H9 (cell line): ENCODE results near the gene PAPOLA. TPM values are rescaled to one million over a fixed set of nuclear protein-coding genes. Genes with fewer than 3 reads are reported as not detected.

Experiments
- DNase-seq: peaks from one replicate; pipeline ENCODE4 v3.0.0-alpha.2; 2017
- H2AFZ ChIP-seq: one replicate; pipeline ENCODE4 v1.6.1; 2013; ENCODE audit warnings: mild to moderate bottlenecking, low read length, control low read depth, moderate library complexity
- H2AK5ac ChIP-seq: 2 replicates; pipeline ENCODE4 v1.6.1; 2013; ENCODE audit warnings: low read length, control low read depth, mixed read lengths; ENCODE audit not compliant: insufficient read length
- H2BK120ac ChIP-seq: one replicate; pipeline ENCODE4 v1.6.1; 2013; ENCODE audit warnings: low read depth, mild to moderate bottlenecking, low read length, control low read depth, inconsistent platforms; ENCODE audit not compliant: poor library complexity, severe bottlenecking
- H2BK12ac ChIP-seq: 2 replicates; pipeline ENCODE4 v1.6.1; 2013; ENCODE audit warnings: low read length, control low read depth, mixed read lengths, low read depth; ENCODE audit not compliant: insufficient read length
- H2BK15ac ChIP-seq: 2 replicates; pipeline ENCODE4 v1.6.1; 2013; ENCODE audit warnings: low read depth, low read length, control low read depth
- H2BK20ac ChIP-seq: one replicate; pipeline ENCODE4 v1.6.1; 2013; ENCODE audit warnings: low read depth, mild to moderate bottlenecking, low read length, control low read depth, inconsistent platforms; ENCODE audit not compliant: poor library complexity, severe bottlenecking
- H2BK5ac ChIP-seq: 2 replicates; pipeline ENCODE4 v1.6.1; 2013; ENCODE audit warnings: low read length, control low read depth, mixed read lengths; ENCODE audit not compliant: insufficient read length
- H3K14ac ChIP-seq: 2 replicates; pipeline ENCODE4 v1.6.1; 2013; ENCODE audit warnings: low read length, control low read depth; ENCODE audit not compliant: insufficient read depth
- H3K18ac ChIP-seq: 2 replicates; pipeline ENCODE4 v1.6.1; 2013; ENCODE audit warnings: low read depth, mild to moderate bottlenecking, mixed read lengths, low read length, control low read depth; ENCODE audit not compliant: insufficient read length
- H3K23ac ChIP-seq: 2 replicates; pipeline ENCODE4 v1.6.1; 2013; ENCODE audit warnings: low read length, control low read depth, mixed read lengths, low read depth; ENCODE audit not compliant: insufficient read length
- H3K23me2 ChIP-seq: 2 replicates; pipeline ENCODE4 v1.6.1; 2013; ENCODE audit warnings: low read depth, mild to moderate bottlenecking, mixed read lengths, low read length, control low read depth; ENCODE audit not compliant: insufficient read length, poor library complexity, severe bottlenecking
- H3K27ac ChIP-seq: 2 replicates; pipeline ENCODE4 v1.5.1; 2013; ENCODE audit warnings: low read length, control low read depth, mixed read lengths, low read depth; ENCODE audit not compliant: insufficient read length
- H3K27me3 ChIP-seq: 2 replicates; pipeline ENCODE4 v1.6.1; 2013; ENCODE audit warnings: low read length, control low read depth, inconsistent platforms; ENCODE audit not compliant: insufficient read depth
- H3K4ac ChIP-seq: 2 replicates; pipeline ENCODE4 v1.6.1; 2013; ENCODE audit warnings: low read depth, mild to moderate bottlenecking, control low read depth, inconsistent platforms, low read length, moderate library complexity
- H3K4me1 ChIP-seq: 2 replicates; pipeline ENCODE4 v1.6.1; 2013; ENCODE audit warnings: low read length, control low read depth, inconsistent platforms; ENCODE audit not compliant: insufficient read depth
- H3K4me2 ChIP-seq: 2 replicates; pipeline ENCODE4 v1.6.1; 2013; ENCODE audit warnings: low read length, control low read depth, mixed read lengths; ENCODE audit not compliant: insufficient read length, insufficient read depth
- H3K56ac ChIP-seq: 2 replicates; pipeline ENCODE4 v1.6.1; 2013; ENCODE audit warnings: low read depth, mild to moderate bottlenecking, mixed read lengths, low read length, control low read depth; ENCODE audit not compliant: insufficient read length
- H3K79me1 ChIP-seq: 2 replicates; pipeline ENCODE4 v1.6.1; 2013; ENCODE audit warnings: low read depth, mild to moderate bottlenecking, moderate library complexity, low read length, control low read depth, inconsistent platforms; ENCODE audit not compliant: insufficient read depth, poor library complexity, severe bottlenecking
- H3K79me2 ChIP-seq: 2 replicates; pipeline ENCODE4 v1.6.1; 2013; ENCODE audit warnings: low read length, control low read depth, inconsistent platforms; ENCODE audit not compliant: insufficient read depth
- H3K9ac ChIP-seq: 2 replicates; pipeline ENCODE4 v1.6.1; 2013; ENCODE audit warnings: low read length, control low read depth, mixed read lengths; ENCODE audit not compliant: insufficient read length; ENCODE audit errors: extremely low read depth
- H3K9me3 ChIP-seq: one replicate; pipeline ENCODE4 v1.6.1; 2013; ENCODE audit warnings: low read depth, low read length, inconsistent platforms; ENCODE audit not compliant: control insufficient read depth
- H3T11ph ChIP-seq: one replicate; pipeline ENCODE4 v1.6.1; 2013; ENCODE audit warnings: mild to moderate bottlenecking, low read length, control low read depth, inconsistent platforms
- H4K20me1 ChIP-seq: one replicate; pipeline ENCODE4 v1.6.1; 2013; ENCODE audit not compliant: control insufficient read depth, insufficient read length, insufficient read depth
- H4K5ac ChIP-seq: 2 replicates; pipeline ENCODE4 v1.6.1; 2013; ENCODE audit warnings: low read depth, mild to moderate bottlenecking, mixed read lengths, low read length, control low read depth; ENCODE audit not compliant: insufficient read length
- H4K8ac ChIP-seq: replicated peaks from 2 replicates; pipeline ENCODE4 v1.6.1; 2013; ENCODE audit warnings: low read length, control low read depth, mixed read lengths, low read depth; ENCODE audit not compliant: insufficient read length
- H4K91ac ChIP-seq: 2 replicates; pipeline ENCODE4 v1.6.1; 2013; ENCODE audit warnings: low read depth, mild to moderate bottlenecking, moderate library complexity, mixed read lengths, low read length, control low read depth; ENCODE audit not compliant: insufficient read length
- H3K27ac Mint-ChIP-seq, 3 experiments: 2 replicates in 2 of 3; 3 replicates in 1 of 3; pipeline ENCODE4 v1.8.0; 2020 to 2021; ENCODE audit warnings: mixed read lengths in 3 of 3, mild to moderate bottlenecking in 1 of 3, moderate library complexity in 1 of 3
- H3K27me3 Mint-ChIP-seq: 2 replicates; pipeline ENCODE4 v1.8.0; 2021; ENCODE audit warnings: low read depth, mild to moderate bottlenecking, moderate library complexity, mixed read lengths
- H3K36me3 Mint-ChIP-seq, 3 experiments: 2 replicates in 2 of 3; 3 replicates in 1 of 3; pipeline ENCODE4 v1.8.0; 2020 to 2021; ENCODE audit warnings: low read depth in 3 of 3, mixed read lengths in 3 of 3; ENCODE audit not compliant: insufficient read depth in 1 of 3
- H3K4me1 Mint-ChIP-seq, 2 experiments: 2 replicates each; pipeline ENCODE4 v1.8.0; 2020; ENCODE audit warnings: mixed read lengths in 2 of 2
- H3K4me3 Mint-ChIP-seq, 2 experiments: 2 replicates in 1 of 2; 3 replicates in 1 of 2; pipeline ENCODE4 v1.8.0; 2020 to 2021; ENCODE audit warnings: mild to moderate bottlenecking in 2 of 2, mixed read lengths in 2 of 2, moderate library complexity in 1 of 2
- H3K9me3 Mint-ChIP-seq, 2 experiments: 2 replicates in 1 of 2; 3 replicates in 1 of 2; pipeline ENCODE4 v1.8.0; 2020; ENCODE audit warnings: mild to moderate bottlenecking in 2 of 2, mixed read lengths in 2 of 2, moderate library complexity in 1 of 2
- WGBS: extraction: QIAGEN DNeasy Blood & Tissue Kit; methylation state at CpG from one replicate; pipeline ENCODE4 v1.1.7; 2013; ENCODE audit warnings: missing lambda C conversion rate, low lambda C conversion rate, mixed read lengths; ENCODE audit not compliant: insufficient read length; ENCODE audit errors: extremely low coverage; 5-methylcytosine and 5-hydroxymethylcytosine counted together
- total RNA-seq: library from RNA; stranded (reverse); gene quantifications from 2 replicates; pipeline ENCODE4 v1.2.1, GENCODE V29; 2021
- TF ChIP-seq, protein P1 (sequence below): fragments of 200-600 bp; sonication (generic); conservative IDR thresholded peaks from 3 replicates; pipeline ENCODE4 v1.8.0; 2021; ENCODE audit warnings: antibody characterized with exemption, mild to moderate bottlenecking

Gene PAPOLA
- total RNA-seq, 1 experiment from 2014 or later: 188 TPM

DNA sequence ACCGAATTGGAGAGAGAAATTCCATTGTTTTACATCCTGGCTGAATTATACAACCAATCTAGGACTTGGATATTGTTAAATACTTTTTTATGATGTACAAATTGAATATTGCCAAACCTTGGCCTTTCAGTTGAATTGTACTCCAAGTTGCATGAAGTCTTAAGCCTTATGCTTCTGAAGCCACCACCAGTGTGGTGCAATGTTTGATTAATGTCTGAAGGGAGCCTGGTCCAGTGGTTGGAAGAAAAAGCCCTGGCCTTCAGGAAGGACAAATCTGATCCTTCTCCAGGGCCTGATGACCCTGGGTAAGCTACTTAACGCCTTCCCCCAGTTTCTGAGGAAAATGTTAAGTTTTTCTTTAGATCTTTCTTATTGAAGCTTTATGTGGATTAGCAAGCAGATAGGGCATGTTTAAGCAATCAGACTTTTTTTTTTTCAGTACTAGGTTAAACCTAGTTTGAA lies 72.0 kb downstream of the PAPOLA start:
- H2AFZ ChIP-seq: no peak overlapping the region
- H2AK5ac ChIP-seq: no peak overlapping the region
- Mint-ChIP-seq H3K27me3 (no peaks in the 10 kb centered on the region; the same call in 1 of the 2 replicates), H3K36me3 (peaks cover 0 to 3% (median 0%) of the 10 kb centered on the region in 3 experiments; a peak in 4 of 7 replicates), H3K9me3 (no peaks in the 10 kb centered on the region), H3K27ac (peak overlapping the region in 2 of 3 experiments; percentile 26 to 76; a peak in 3 of 7 replicates), H3K4me3 (no peak overlapping the region), H3K4me1 (peaks cover 28 to 45% of the 10 kb centered on the region in 2 experiments)
- no peaks in the 10 kb centered on the region for H3K79me2 ChIP-seq
- no peaks in the 10 kb centered on the region for H3K9me3 ChIP-seq
- no peak overlapping the region for H2BK15ac ChIP-seq
- H4K8ac ChIP-seq: no peak overlapping the region
- no peak for DNase-seq
- H3K9ac ChIP-seq: no peak overlapping the region
- H4K5ac ChIP-seq: no peak overlapping the region
- H3K79me1 ChIP-seq: no peaks in the 10 kb centered on the region
- TF ChIP-seq, protein P1, sequence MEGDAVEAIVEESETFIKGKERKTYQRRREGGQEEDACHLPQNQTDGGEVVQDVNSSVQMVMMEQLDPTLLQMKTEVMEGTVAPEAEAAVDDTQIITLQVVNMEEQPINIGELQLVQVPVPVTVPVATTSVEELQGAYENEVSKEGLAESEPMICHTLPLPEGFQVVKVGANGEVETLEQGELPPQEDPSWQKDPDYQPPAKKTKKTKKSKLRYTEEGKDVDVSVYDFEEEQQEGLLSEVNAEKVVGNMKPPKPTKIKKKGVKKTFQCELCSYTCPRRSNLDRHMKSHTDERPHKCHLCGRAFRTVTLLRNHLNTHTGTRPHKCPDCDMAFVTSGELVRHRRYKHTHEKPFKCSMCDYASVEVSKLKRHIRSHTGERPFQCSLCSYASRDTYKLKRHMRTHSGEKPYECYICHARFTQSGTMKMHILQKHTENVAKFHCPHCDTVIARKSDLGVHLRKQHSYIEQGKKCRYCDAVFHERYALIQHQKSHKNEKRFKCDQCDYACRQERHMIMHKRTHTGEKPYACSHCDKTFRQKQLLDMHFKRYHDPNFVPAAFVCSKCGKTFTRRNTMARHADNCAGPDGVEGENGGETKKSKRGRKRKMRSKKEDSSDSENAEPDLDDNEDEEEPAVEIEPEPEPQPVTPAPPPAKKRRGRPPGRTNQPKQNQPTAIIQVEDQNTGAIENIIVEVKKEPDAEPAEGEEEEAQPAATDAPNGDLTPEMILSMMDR: no peak
- no peak overlapping the region for H3K23ac ChIP-seq
- no peak overlapping the region for H3K4me2 ChIP-seq
- no CpG with 5 or more reads among the region's 2 CpGs for whole genome bisulfite sequencing
- H3K27ac ChIP-seq: no peak overlapping the region
- no peak overlapping the region for H3K18ac ChIP-seq
- H3K27me3 ChIP-seq: no peaks in the 10 kb centered on the region
- H4K91ac ChIP-seq: no peak overlapping the region
- H2BK120ac ChIP-seq: no peak overlapping the region
- no peak overlapping the region for H3T11ph ChIP-seq
- no peak overlapping the region for H2BK5ac ChIP-seq
- no peak overlapping the region for H2BK12ac ChIP-seq
- H3K23me2 ChIP-seq: no peaks in the 10 kb centered on the region
- H3K4ac ChIP-seq: no peak overlapping the region
- peaks cover 6% of the 10 kb centered on the region; the same call in 1 of the 2 replicates for H3K4me1 ChIP-seq
- H2BK20ac ChIP-seq: no peak overlapping the region
- H4K20me1 ChIP-seq: no peaks in the 10 kb centered on the region
- no peak overlapping the region for H3K14ac ChIP-seq
- no peak overlapping the region for H3K56ac ChIP-seq
